K562 (cell line): Measurements from ENCODE around the gene C1RL.

Experiments used
- CTCF ChIP-seq, 3 experiments: IDR thresholded peaks in 2 of 3; conservative IDR thresholded peaks in 1 of 3; 2 replicates each; pipeline ENCODE4 v1.5.1; 2011 to 2012; ENCODE audit warnings: low read length in 3 of 3, mild to moderate bottlenecking in 3 of 3, control low read depth in 2 of 3, improper control_type of control experiment in 1 of 3, inconsistent platforms in 1 of 3, low read depth in 1 of 3, mixed read lengths in 1 of 3, moderate library complexity in 1 of 3; ENCODE audit not compliant: insufficient read depth in 2 of 3
- E4F1 ChIP-seq: fragments of 250-450 bp; sonication (Bioruptor Pico); IDR thresholded peaks from 2 replicates; pipeline ENCODE4 v1.5.0; 2021; ENCODE audit warnings: mild to moderate bottlenecking, borderline replicate concordance
- FOXK1 ChIP-seq: sonication (generic); formaldehyde crosslinking; IDR thresholded peaks from 2 replicates; pipeline ENCODE4 v1.8.0; 2022; ENCODE audit warnings: missing genetic modification reagents, mild to moderate bottlenecking, borderline replicate concordance
- NFIC ChIP-seq: fragments of 450-650 bp; IDR thresholded peaks from 2 replicates; pipeline ENCODE4 v1.6.1; 2017; ENCODE audit warnings: mild to moderate bottlenecking, inconsistent platforms
- NFYB ChIP-seq: IDR thresholded peaks from 2 replicates; pipeline ENCODE4 v1.6.1; 2011; ENCODE audit warnings: mild to moderate bottlenecking, moderate library complexity; ENCODE audit not compliant: insufficient read length; ENCODE audit errors: extremely low read depth
- NR2F6 ChIP-seq: fragments of 450-650 bp; formaldehyde crosslinking; IDR thresholded peaks from 2 replicates; pipeline ENCODE4 v1.4.0; 2020; ENCODE audit warnings: mild to moderate bottlenecking
- PML ChIP-seq: IDR thresholded peaks from 2 replicates; pipeline ENCODE4 v1.6.1; 2012; ENCODE audit warnings: low read length, inconsistent platforms
- RFX1 ChIP-seq: fragments of 450-650 bp; IDR thresholded peaks from 2 replicates; pipeline ENCODE4 v1.6.1; 2016; ENCODE audit warnings: mild to moderate bottlenecking, moderate library complexity
- SMC3 ChIP-seq: conservative IDR thresholded peaks from 2 replicates; pipeline ENCODE4 v1.6.1; 2011; ENCODE audit warnings: low read depth, low read length, improper control_type of control experiment; ENCODE audit not compliant: insufficient read depth
- TAF1 ChIP-seq: IDR thresholded peaks from 2 replicates; pipeline ENCODE4 v1.6.1; 2011; ENCODE audit warnings: mild to moderate bottlenecking, low read length, moderate library complexity; ENCODE audit not compliant: insufficient read depth, control insufficient read depth, severe bottlenecking; ENCODE audit errors: extremely low read depth
- TEAD4 ChIP-seq, 2 experiments: sonication (generic) in 1 of 2; formaldehyde crosslinking in 1 of 2; IDR thresholded peaks; 2 replicates each; pipeline versions ENCODE4 v1.6.1 to v1.8.0; 2012 to 2022; ENCODE audit warnings: borderline replicate concordance in 1 of 2, inconsistent platforms in 1 of 2, low read length in 1 of 2, mild to moderate bottlenecking in 1 of 2, missing genetic modification reagents in 1 of 2
- ZNF263 ChIP-seq: sonication (generic); formaldehyde crosslinking; IDR thresholded peaks from 2 replicates; pipeline ENCODE4 v1.8.0; 2022; ENCODE audit warnings: mild to moderate bottlenecking, missing genetic modification reagents, borderline replicate concordance
- ZNF766 ChIP-seq: fragments of 200-800 bp; sonication (Bioruptor generic); conservative IDR thresholded peaks from 2 replicates; pipeline ENCODE4 v1.6.1; 2016; ENCODE audit warnings: missing genetic modification characterization, missing compliant biosample characterization
- TF ChIP-seq, protein P1 (sequence below): fragments of 450-650 bp; IDR thresholded peaks from 2 replicates; pipeline ENCODE4 v1.6.1; 2016; ENCODE audit warnings: mild to moderate bottlenecking, moderate library complexity

DNA sequence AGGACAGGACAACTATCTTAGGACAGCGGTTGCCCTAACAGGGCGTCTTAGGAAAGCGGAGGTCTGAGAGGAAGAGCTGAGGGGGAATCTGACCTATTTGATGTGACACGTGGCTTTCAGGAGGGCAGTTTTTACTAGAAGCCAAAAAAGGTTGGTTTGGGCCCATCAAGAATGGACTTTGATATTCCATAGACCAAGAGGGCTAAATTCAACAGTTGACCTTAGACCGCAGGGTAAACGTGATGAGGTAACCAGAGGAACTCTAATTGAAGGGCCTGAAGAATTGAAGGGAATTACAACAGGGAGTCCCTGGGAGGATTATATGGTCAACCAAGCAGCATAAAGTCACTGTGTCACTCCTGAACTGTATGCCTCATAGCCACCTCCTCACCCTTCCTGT lies 37.0 kb downstream of the C1RL start:
- TF ChIP-seq PML, result no peak
- TF ChIP-seq CTCF (IDR thresholded peaks at IDR 0.05 in 2 of 3, conservative IDR thresholded peaks at IDR 0.05 in 1 of 3; ENCODE audit: insufficient read depth in 2 of 3, low read depth in 1 of 3, low read length in 3 of 3), result no peak
- TF ChIP-seq TEAD4 (IDR thresholded peaks at IDR 0.05; ENCODE audit: low read length), result no peak
- no peak for TF ChIP-seq TEAD4 (CRISPR knock-in tag; IDR thresholded peaks at IDR 0.05; ENCODE audit: borderline replicate concordance)
- TF ChIP-seq TAF1, result no peak
- TF ChIP-seq RFX1, result no peak
- TF ChIP-seq FOXK1 (CRISPR knock-in tag), result no peak
- TF ChIP-seq, protein P1, sequence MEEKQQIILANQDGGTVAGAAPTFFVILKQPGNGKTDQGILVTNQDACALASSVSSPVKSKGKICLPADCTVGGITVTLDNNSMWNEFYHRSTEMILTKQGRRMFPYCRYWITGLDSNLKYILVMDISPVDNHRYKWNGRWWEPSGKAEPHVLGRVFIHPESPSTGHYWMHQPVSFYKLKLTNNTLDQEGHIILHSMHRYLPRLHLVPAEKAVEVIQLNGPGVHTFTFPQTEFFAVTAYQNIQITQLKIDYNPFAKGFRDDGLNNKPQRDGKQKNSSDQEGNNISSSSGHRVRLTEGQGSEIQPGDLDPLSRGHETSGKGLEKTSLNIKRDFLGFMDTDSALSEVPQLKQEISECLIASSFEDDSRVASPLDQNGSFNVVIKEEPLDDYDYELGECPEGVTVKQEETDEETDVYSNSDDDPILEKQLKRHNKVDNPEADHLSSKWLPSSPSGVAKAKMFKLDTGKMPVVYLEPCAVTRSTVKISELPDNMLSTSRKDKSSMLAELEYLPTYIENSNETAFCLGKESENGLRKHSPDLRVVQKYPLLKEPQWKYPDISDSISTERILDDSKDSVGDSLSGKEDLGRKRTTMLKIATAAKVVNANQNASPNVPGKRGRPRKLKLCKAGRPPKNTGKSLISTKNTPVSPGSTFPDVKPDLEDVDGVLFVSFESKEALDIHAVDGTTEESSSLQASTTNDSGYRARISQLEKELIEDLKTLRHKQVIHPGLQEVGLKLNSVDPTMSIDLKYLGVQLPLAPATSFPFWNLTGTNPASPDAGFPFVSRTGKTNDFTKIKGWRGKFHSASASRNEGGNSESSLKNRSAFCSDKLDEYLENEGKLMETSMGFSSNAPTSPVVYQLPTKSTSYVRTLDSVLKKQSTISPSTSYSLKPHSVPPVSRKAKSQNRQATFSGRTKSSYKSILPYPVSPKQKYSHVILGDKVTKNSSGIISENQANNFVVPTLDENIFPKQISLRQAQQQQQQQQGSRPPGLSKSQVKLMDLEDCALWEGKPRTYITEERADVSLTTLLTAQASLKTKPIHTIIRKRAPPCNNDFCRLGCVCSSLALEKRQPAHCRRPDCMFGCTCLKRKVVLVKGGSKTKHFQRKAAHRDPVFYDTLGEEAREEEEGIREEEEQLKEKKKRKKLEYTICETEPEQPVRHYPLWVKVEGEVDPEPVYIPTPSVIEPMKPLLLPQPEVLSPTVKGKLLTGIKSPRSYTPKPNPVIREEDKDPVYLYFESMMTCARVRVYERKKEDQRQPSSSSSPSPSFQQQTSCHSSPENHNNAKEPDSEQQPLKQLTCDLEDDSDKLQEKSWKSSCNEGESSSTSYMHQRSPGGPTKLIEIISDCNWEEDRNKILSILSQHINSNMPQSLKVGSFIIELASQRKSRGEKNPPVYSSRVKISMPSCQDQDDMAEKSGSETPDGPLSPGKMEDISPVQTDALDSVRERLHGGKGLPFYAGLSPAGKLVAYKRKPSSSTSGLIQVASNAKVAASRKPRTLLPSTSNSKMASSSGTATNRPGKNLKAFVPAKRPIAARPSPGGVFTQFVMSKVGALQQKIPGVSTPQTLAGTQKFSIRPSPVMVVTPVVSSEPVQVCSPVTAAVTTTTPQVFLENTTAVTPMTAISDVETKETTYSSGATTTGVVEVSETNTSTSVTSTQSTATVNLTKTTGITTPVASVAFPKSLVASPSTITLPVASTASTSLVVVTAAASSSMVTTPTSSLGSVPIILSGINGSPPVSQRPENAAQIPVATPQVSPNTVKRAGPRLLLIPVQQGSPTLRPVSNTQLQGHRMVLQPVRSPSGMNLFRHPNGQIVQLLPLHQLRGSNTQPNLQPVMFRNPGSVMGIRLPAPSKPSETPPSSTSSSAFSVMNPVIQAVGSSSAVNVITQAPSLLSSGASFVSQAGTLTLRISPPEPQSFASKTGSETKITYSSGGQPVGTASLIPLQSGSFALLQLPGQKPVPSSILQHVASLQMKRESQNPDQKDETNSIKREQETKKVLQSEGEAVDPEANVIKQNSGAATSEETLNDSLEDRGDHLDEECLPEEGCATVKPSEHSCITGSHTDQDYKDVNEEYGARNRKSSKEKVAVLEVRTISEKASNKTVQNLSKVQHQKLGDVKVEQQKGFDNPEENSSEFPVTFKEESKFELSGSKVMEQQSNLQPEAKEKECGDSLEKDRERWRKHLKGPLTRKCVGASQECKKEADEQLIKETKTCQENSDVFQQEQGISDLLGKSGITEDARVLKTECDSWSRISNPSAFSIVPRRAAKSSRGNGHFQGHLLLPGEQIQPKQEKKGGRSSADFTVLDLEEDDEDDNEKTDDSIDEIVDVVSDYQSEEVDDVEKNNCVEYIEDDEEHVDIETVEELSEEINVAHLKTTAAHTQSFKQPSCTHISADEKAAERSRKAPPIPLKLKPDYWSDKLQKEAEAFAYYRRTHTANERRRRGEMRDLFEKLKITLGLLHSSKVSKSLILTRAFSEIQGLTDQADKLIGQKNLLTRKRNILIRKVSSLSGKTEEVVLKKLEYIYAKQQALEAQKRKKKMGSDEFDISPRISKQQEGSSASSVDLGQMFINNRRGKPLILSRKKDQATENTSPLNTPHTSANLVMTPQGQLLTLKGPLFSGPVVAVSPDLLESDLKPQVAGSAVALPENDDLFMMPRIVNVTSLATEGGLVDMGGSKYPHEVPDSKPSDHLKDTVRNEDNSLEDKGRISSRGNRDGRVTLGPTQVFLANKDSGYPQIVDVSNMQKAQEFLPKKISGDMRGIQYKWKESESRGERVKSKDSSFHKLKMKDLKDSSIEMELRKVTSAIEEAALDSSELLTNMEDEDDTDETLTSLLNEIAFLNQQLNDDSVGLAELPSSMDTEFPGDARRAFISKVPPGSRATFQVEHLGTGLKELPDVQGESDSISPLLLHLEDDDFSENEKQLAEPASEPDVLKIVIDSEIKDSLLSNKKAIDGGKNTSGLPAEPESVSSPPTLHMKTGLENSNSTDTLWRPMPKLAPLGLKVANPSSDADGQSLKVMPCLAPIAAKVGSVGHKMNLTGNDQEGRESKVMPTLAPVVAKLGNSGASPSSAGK, result no peak
- no peak for TF ChIP-seq SMC3
- no peak for TF ChIP-seq ZNF766 (CRISPR knock-in tag)
- TF ChIP-seq ZNF263 (CRISPR knock-in tag), result no peak
- TF ChIP-seq NFIC, result no peak
- no peak for TF ChIP-seq NFYB
- no peak for TF ChIP-seq NR2F6 (CRISPR knock-in tag)
- no peak for TF ChIP-seq E4F1 (CRISPR knock-in tag)
